MM.1S (cell line): ENCODE data around the gene CHCHD3.

ENCODE experiments used
- DNase-seq: peaks from one replicate; pipeline ENCODE4 v3.0.0-alpha.2; 2015
- H2AFZ ChIP-seq: fragments of 300-600 bp; sonication (generic); 2 replicates; pipeline ENCODE4 v1.6.0; 2016; ENCODE audit warnings: antibody characterized with exemption, low read length
- H3F3A ChIP-seq: fragments of 300-600 bp; sonication (generic); 2 replicates; pipeline ENCODE4 v1.6.1; 2016; ENCODE audit warnings: mild to moderate bottlenecking, antibody characterized with exemption, low read length, moderate library complexity, mixed read lengths; ENCODE audit not compliant: insufficient read depth
- H3K27ac ChIP-seq: fragments of 300-600 bp; sonication (generic); 2 replicates; pipeline ENCODE4 v1.5.1; 2016; ENCODE audit warnings: mild to moderate bottlenecking, low read length
- H3K27me3 ChIP-seq: fragments of 300-600 bp; sonication (generic); replicated peaks from 2 replicates; pipeline ENCODE4 v1.6.0; 2016; ENCODE audit warnings: low read length; ENCODE audit not compliant: insufficient read depth
- H3K36me3 ChIP-seq: fragments of 300-600 bp; sonication (generic); replicated peaks from 2 replicates; pipeline ENCODE4 v1.6.1; 2016; ENCODE audit warnings: mild to moderate bottlenecking, low read length, mixed read lengths; ENCODE audit not compliant: insufficient read depth
- H3K4me1 ChIP-seq: fragments of 300-600 bp; sonication (generic); 2 replicates; pipeline ENCODE4 v1.6.1; 2016; ENCODE audit warnings: low read length, mixed read lengths
- H3K4me2 ChIP-seq: fragments of 300-600 bp; sonication (generic); 2 replicates; pipeline ENCODE4 v1.6.0; 2016; ENCODE audit warnings: low read depth, low read length
- H3K4me3 ChIP-seq: fragments of 300-600 bp; sonication (generic); 2 replicates; pipeline ENCODE4 v1.5.1; 2016; ENCODE audit warnings: low read length, mixed read lengths
- H3K79me2 ChIP-seq: fragments of 300-600 bp; sonication (generic); 2 replicates; pipeline ENCODE4 v1.6.1; 2016; ENCODE audit warnings: mixed run types, low read length, mixed read lengths
- H3K9ac ChIP-seq: fragments of 300-600 bp; sonication (generic); 2 replicates; pipeline ENCODE4 v1.6.1; 2016; ENCODE audit warnings: low read length, mixed read lengths
- H3K9me2 ChIP-seq: fragments of 300-600 bp; sonication (generic); replicated peaks from 2 replicates; pipeline ENCODE4 v1.6.1; 2016; ENCODE audit warnings: mild to moderate bottlenecking, low read length, mixed read lengths; ENCODE audit not compliant: insufficient read depth
- H3K9me3 ChIP-seq: fragments of 300-600 bp; sonication (generic); replicated peaks from 2 replicates; pipeline ENCODE4 v1.6.1; 2016; ENCODE audit warnings: mild to moderate bottlenecking, low read length, mixed read lengths; ENCODE audit not compliant: insufficient read depth
- H4K20me1 ChIP-seq: fragments of 300-600 bp; sonication (generic); 2 replicates; pipeline ENCODE4 v1.6.1; 2016; ENCODE audit warnings: mild to moderate bottlenecking, low read length, moderate library complexity, mixed read lengths; ENCODE audit not compliant: insufficient read depth
- EZH2 ChIP-seq: fragments of 300-600 bp; sonication (generic); optimal IDR thresholded peaks from 2 replicates; pipeline ENCODE3; 2017; ENCODE audit warnings: low read depth, mild to moderate bottlenecking, antibody characterized with exemption, low read length, mixed read lengths
- EZH2phosphoT487 ChIP-seq: fragments of 300-600 bp; sonication (generic); IDR thresholded peaks from 2 replicates; pipeline ENCODE4 v1.6.1; 2018; ENCODE audit warnings: antibody characterized with exemption, low read length
- TF ChIP-seq, protein P1 (sequence below): fragments of 300-600 bp; sonication (generic); IDR thresholded peaks from 2 replicates; pipeline ENCODE4 v1.5.1; 2016; ENCODE audit warnings: antibody characterized with exemption, low read length, mixed read lengths

CHCHD3 gene

DNA sequence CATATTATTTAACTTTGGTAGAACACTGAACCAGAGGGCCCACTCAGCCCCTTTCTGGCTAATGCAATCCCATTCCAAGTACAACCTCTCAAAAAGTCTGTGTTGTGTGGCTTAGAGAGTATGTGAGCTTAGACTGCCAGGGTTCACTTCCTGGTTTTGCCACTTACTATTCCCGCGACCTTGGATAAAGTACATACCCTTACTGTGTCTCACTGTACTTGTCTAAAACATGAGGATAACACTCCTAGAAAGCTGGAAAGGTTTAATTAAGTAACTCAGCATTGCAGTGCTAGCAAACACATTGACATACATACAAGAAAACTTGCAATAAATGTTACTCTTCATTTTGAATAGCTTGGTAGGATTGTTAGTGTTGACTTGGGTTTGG, 215.8 kb downstream of the CHCHD3 start:
- no peak overlapping the region for H3K9ac ChIP-seq
- H2AFZ ChIP-seq = no peak overlapping the region
- H3K9me3 ChIP-seq = no peaks in the 10 kb centered on the region
- no peak overlapping the region for H3K27ac ChIP-seq
- no peak for TF ChIP-seq EZH2
- TF ChIP-seq, protein P1, sequence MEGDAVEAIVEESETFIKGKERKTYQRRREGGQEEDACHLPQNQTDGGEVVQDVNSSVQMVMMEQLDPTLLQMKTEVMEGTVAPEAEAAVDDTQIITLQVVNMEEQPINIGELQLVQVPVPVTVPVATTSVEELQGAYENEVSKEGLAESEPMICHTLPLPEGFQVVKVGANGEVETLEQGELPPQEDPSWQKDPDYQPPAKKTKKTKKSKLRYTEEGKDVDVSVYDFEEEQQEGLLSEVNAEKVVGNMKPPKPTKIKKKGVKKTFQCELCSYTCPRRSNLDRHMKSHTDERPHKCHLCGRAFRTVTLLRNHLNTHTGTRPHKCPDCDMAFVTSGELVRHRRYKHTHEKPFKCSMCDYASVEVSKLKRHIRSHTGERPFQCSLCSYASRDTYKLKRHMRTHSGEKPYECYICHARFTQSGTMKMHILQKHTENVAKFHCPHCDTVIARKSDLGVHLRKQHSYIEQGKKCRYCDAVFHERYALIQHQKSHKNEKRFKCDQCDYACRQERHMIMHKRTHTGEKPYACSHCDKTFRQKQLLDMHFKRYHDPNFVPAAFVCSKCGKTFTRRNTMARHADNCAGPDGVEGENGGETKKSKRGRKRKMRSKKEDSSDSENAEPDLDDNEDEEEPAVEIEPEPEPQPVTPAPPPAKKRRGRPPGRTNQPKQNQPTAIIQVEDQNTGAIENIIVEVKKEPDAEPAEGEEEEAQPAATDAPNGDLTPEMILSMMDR = no peak
- no peak for TF ChIP-seq EZH2phosphoT487
- no peak overlapping the region for H3K4me2 ChIP-seq
- 0 out of 2 replicates have a peak, but pooled peaks cover 17% of the 10 kb centered on the region for H3K79me2 ChIP-seq
- H3K27me3 ChIP-seq = no peaks in the 10 kb centered on the region
- no peaks in the 10 kb centered on the region for H3K4me1 ChIP-seq
- H3K36me3 ChIP-seq = no peaks in the 10 kb centered on the region
- no peak overlapping the region for H3K4me3 ChIP-seq
- H4K20me1 ChIP-seq = no peaks in the 10 kb centered on the region
- no peaks in the 10 kb centered on the region for H3K9me2 ChIP-seq
- H3F3A ChIP-seq = no peaks in the 10 kb centered on the region
- no peak for DNase-seq

DNA sequence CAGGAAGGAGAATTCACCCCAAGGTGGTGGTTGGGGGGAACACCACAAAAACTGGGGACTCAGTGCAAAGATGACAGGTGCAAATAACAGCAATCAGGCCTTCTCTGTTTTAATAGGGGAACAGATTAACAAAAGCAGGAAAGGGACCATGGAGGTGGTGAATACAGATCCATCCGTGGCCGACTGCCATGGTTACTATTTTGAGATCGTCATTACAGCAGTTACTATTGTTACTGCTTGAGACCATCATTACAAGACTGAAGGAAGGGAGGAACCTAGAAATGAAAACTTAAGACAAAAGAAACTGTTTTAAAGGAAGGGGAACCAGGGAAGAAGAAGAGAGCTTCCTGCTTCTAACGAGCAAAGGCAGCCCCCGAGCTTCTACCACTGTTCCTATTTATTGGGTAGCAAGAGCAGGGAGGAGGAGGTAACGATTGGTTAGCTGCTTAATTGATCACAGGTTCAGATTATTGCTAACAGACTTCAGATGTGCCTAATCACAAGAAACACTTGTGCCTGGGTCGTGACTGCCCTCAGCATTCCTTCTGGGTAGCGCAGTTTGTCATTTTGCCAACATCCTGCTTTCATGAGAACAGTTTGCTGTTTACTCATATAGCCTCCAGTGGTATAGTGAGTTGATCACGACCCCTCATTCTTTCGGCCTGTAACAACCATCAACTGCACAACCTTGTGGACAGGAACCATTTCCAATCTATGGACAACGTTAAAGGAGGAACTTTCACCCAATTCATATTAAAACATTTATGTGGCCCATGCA, 216.3 kb downstream of the CHCHD3 start:
- no peaks in the 10 kb centered on the region for H3K9me3 ChIP-seq
- no peaks in the 10 kb centered on the region for H3K4me1 ChIP-seq
- H2AFZ ChIP-seq = no peak overlapping the region
- H3K9me2 ChIP-seq = no peaks in the 10 kb centered on the region
- H3K27ac ChIP-seq = no peak overlapping the region
- H3K4me2 ChIP-seq = no peak overlapping the region
- no peaks in the 10 kb centered on the region for H4K20me1 ChIP-seq
- no peaks in the 10 kb centered on the region for H3K36me3 ChIP-seq
- H3F3A ChIP-seq = no peaks in the 10 kb centered on the region
- no peak for TF ChIP-seq EZH2
- TF ChIP-seq, protein P1 = no peak
- TF ChIP-seq EZH2phosphoT487 = no peak
- H3K27me3 ChIP-seq = no peaks in the 10 kb centered on the region
- no peak overlapping the region for H3K9ac ChIP-seq
- DNase-seq = no peak
- 0 out of 2 replicates have a peak, but pooled peaks cover 17% of the 10 kb centered on the region for H3K79me2 ChIP-seq
- no peak overlapping the region for H3K4me3 ChIP-seq

DNA sequence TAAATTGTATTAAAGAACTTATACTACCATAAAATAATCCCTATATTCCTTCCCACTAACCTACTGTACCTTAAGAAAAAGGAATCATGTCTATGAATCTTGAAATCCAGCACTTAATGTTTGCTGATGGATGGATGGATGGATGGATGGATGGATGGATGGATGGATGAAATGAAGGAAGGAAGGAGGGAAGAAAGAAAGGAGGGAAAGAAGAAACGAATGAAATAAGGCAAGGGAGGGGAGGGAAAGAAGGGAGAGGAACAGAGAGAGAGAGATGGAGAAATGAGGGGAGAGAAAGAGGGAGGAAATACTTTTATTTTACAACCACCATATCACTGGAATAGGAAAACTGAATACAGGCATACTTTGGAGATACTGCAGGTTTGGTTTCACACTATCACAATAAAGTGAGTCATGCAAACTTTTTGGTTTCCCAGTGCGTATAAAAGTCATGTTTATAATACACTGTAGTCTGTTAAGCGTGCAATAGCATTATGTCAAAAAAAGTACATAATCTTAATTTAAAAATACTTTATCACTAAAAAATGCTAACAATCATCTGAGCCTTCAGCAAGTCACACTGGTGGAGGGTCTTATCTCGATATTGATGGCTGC, 219.8 kb downstream of the CHCHD3 start:
- H3K27me3 ChIP-seq = no peaks in the 10 kb centered on the region
- H3K9ac ChIP-seq = no peak overlapping the region
- H3K36me3 ChIP-seq = no peaks in the 10 kb centered on the region
- no peak for DNase-seq
- TF ChIP-seq EZH2phosphoT487 (no peak), EZH2 (no peak)
- TF ChIP-seq, protein P1 = no peak
- H3K79me2 ChIP-seq = 0 out of 2 replicates have a peak, but pooled peaks cover 7% of the 10 kb centered on the region
- H3K9me2 ChIP-seq = no peaks in the 10 kb centered on the region
- no peaks in the 10 kb centered on the region for H3K4me1 ChIP-seq
- H3F3A ChIP-seq = no peaks in the 10 kb centered on the region
- H4K20me1 ChIP-seq = no peaks in the 10 kb centered on the region
- H3K4me2 ChIP-seq = no peak overlapping the region
- no peak overlapping the region for H2AFZ ChIP-seq
- no peak overlapping the region for H3K27ac ChIP-seq
- H3K9me3 ChIP-seq = no peaks in the 10 kb centered on the region
- no peak overlapping the region for H3K4me3 ChIP-seq
